NCI-H2227 treated with DMSO at 0.1 percent for 48 hours (cell line): ENCODE data around the gene SLC4A8.

ENCODE experiments used
- DNase-seq: peaks from one replicate; lab custom pipeline; 2025; lab: John Stamatoyannopoulos, UW

Gene SLC4A8

GRCh38 chr12:51395283-51396230 is 29.1 kb upstream of the SLC4A8 start:
- DNase-seq, result no peak

GRCh38 chr12:51397670-51398069 is 27.0 kb upstream of the SLC4A8 start:
- no peak for DNase-seq

- DNase-seq, result no peak
These were observed 24.7 kb upstream of the SLC4A8 start for GRCh38 chr12:51399891-51400290.

DNA sequence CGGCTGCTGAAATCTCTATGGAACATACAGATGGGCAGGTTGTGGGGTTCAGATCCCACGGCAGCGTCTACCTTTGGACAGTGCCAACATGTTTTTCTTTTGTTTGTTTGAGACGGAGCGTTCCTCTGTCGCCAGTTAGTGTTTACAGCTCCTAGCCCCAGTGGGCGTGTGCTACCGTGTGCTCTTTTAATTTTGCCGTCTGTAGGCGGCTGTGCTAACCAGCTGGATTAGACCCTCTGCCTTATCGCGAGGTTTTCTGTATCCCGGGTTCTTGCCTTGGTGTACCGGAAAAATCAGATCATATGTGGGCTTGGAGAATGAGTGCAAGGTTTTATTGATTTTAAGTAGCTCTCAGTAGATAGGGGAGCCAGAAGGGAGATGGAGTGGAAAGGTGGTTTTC is 23.6 kb upstream of the SLC4A8 start:
- no peak for DNase-seq

DNA sequence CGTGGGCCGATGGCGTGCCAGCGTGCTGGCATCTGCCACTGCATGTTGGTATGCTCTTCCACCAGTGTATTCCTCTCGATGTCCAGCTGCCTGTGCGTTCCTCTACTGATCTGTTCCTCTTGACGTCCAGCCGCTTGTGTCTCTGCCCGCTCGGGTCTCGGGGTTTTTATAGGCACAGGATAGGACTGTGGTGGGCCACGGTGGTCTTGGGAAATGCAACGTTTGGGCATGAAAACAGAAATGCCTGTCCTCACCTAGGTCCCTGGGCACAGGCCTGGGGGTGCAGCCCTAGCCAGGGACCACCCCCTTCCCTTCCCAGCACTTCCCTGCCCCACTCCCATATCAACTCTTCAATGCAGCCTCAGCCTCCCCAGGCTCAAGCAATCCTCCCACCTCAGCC is 23.1 kb upstream of the SLC4A8 start:
- no peak for DNase-seq

GRCh38 chr12:51401900-51402299 is 22.7 kb upstream of the SLC4A8 start:
- no peak for DNase-seq

- no peak for DNase-seq
These were observed 21.5 kb upstream of the SLC4A8 start for GRCh38 chr12:51403159-51403558.

DNA sequence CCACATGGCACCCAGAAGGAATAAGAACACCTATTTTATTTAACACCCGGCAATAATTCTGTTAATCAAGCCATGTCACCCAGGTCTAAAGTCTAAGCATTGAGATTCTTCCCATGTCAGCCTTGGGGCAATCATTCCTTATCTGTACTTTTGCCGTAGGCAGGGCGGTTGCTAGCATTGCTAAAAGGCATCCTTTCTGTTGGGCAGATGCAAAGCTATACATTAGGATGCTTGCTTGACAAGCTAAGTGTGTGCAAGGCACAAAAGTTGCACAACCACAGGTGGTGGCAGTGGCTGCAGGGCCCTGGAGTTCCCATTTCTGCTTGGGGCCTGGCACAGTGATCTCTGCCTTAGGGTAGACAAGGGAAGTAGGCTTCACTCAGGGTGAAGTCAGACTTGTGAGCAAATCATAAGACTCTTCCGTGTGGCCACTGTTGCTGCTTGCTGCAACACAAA is 20.9 kb upstream of the SLC4A8 start:
- no peak for DNase-seq

GRCh38 chr12:51404627-51405026 is 20.0 kb upstream of the SLC4A8 start:
- no peak for DNase-seq

GRCh38 chr12:51405801-51406207 is 18.8 kb upstream of the SLC4A8 start:
- DNase-seq, result no peak

DNA sequence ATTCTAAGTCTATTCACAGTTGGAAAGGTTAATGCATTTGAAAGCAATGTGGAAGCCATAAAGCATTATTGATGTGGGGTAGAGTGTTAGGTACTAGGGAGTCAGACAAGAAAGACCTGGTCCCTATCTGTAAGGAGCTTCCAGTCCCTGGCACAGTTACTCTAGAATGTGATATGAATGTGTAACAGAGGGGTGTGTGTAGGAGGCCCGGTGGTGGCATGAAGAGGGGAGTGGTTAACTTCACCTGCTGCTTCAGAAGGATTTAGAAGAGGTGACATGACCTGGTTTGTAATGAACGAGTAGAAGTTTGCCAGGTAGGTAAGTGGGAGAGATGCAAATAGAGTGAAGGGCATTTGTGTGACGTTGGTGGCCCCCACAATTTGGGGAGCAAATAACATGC is 18.3 kb upstream of the SLC4A8 start:
- DNase-seq, result no peak

- DNase-seq, result no peak
These were observed 17.8 kb upstream of the SLC4A8 start for GRCh38 chr12:51406859-51407258.

DNA sequence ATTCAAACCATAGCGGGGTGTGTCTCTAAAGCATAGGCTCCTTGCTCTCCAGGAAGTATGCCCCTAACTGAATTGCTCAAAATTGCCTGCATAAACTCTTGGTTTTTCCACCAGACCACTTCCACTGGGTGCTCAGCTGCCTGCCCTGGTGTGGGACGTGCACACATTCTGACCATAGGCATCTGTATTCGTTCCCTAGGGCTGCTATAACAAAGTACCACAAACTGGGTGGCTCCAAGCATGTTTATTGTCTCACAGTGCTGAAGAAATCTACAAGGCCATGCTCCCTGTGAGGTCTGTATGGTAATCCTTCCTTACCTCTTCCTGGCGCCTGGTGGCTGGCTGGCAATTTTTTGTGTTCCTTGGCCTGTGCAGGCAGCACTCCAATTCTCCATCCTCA is 17.0 kb upstream of the SLC4A8 start:
- no peak for DNase-seq

DNA sequence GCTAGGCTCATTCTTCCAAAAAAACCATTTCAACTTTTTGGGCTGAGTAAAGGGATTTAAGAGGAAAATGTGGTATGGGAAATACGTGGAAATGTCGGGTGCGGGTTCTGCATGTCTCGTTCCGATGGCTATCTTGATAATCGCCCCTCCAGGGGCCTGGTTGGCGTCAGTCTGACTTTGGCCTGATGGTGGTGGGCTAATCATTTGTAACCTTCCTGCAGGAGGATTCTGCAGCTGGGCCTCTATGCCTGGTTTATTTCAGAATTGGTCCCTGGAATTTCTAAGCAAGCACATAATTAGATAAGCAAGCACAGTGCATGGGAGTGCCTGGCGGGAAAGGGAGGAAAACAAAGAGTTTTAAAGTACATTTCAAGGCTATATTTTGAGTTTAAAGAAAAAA is 14.8 kb upstream of the SLC4A8 start:
- DNase-seq, result no peak

DNA sequence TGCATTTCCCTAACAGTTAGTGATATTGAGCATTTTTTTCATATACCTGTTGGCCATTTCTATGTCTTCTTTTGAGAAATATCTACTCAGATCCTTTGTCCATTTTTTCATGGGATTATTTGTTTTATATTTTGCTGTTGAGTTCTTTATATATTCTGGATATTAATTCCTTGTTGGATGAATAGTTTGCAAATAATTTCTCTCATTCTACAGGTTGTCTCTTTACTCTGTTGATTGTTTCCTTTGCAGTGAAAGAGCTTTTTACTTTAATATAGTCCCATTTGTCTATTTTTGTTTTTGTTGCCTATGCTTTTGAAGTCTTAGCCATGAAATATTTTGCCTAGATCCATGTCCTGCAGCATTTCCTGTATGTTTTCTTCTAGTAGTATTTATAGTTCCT is 11.5 kb upstream of the SLC4A8 start:
- DNase-seq, result no peak

GRCh38 chr12:51413791-51414190 is 10.8 kb upstream of the SLC4A8 start:
- DNase-seq, result no peak

DNA sequence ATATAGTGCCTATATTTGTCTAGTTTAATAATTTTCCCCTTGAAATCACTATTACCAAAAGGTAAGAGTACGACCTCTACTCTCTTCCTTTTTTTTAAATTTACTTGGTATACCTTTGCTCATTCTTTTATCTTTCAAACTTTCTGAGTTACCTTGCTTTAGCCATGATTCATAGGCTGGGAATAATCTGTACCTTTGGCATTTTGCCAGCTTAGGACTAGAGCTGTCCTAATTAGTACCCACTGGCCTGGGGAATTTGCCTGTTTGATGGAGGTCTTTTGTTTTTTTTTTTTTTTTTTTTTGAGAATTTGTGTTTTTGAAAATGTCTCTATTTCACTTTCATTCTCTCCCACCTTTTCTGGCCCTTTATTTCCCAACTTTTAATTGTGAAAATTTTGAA is 8.7 kb upstream of the SLC4A8 start:
- no peak for DNase-seq

- no peak for DNase-seq
These were observed 6.8 kb upstream of the SLC4A8 start for GRCh38 chr12:51417826-51418225.

GRCh38 chr12:51419425-51420193 is 5.0 kb upstream of the SLC4A8 start:
- DNase-seq, result peak; percentile 71

- peak; percentile 8 for DNase-seq
These were observed 3.3 kb upstream of the SLC4A8 start for GRCh38 chr12:51421266-51421884.

DNA sequence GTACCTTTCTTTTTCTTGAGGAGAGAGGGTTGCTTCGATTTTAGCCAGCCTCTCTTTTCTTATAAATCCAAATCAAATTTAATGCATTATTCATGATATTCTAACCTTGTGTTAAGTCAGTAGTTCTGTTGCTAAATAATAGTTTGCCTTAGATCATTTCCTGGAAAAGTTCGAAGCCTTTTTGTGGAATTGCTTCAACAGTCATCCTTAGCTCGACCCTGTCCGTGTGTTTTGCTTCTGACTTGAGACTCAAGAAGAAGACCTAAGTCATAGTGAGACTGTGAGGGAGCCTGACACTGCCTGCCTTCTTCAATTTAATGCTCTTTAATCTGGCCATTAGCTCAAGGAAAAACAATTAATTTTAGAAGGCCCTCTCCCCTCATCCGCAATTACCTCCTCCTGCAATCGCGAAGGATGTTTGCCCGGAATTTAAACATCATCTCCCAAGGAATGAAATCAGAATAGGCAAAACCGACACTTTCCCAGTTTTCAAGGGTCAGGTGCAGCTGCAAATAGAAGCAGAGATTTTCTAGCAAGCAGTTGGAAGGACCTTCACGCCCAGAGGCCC is 453 bp upstream of the SLC4A8 start:
- peak; percentile 47 for DNase-seq

DNA sequence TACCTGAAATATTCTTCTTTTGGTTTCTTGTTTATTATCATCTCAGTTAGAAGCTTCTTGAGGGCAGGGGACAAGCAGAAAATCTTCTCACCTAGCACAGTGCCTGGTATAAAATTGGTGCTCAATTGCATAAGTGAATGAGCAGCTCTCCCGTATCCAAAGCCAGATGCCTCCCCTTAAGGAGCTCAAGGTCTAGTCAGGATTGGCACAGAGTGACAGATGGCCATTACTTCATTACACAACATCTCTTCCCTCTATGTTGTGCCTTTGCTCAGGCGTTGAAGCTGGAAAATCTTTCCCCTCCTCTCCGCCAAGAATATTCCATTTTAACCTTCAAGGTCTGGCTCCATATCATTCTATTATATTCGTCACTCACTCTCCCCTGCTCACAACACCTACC is 3.6 kb downstream of the SLC4A8 start:
- DNase-seq, result no peak
